ENCODE results near the gene GPR171. TPM values are rescaled to one million over a fixed set of nuclear protein-coding genes. Genes with fewer than 3 reads are reported as not detected.

GPR171 gene
- total RNA-seq, 2 experiments from 2014 or later, result 144 to 181 TPM

DNA sequence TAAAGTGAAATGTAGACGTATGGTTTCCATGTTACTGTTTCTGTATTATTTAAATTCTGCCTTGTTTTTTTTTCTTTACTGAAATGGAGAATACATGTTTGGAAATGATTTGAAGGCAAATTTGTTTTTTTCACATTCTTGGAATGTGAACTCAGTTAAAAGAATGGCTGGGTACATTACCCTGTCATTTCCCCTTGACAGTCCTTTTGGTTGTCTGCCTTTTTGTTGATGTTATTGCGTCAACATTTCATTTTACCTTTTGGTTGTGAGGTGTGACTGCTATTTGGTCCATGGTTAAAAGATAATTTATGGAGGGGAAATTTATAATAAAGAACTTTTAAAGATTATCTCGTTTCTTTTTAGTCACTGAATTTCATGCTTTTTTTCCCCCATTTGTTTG, 3.2 kb upstream of the GPR171 start:
- Mint-ChIP-seq H3K4me1 (peaks cover 74% of the 10 kb centered on the region), H3K27ac (peak overlapping the region; percentile 92), H3K4me3 (peak overlapping the region; percentile 58), H3K36me3 (ENCODE audit: low read depth) (peaks cover 30% of the 10 kb centered on the region), H3K9me3 (peaks cover 7% of the 10 kb centered on the region), H3K27me3 (no peaks in the 10 kb centered on the region)
- POLR2A ChIA-PET, result interaction anchor here (0.6 kb wide), 1 partner anchor 998 kb away, joined by 3 read pairs; no protein-coding TSS in a partner anchor
- CTCF ChIA-PET, result interaction anchor here (0.6 to 5.3 kb wide), 5 partner anchors 11 to 1195 kb away, joined by 3 to 24 read pairs (median 11); no protein-coding TSS in a partner anchor
- no peak for DNase-seq

DNA sequence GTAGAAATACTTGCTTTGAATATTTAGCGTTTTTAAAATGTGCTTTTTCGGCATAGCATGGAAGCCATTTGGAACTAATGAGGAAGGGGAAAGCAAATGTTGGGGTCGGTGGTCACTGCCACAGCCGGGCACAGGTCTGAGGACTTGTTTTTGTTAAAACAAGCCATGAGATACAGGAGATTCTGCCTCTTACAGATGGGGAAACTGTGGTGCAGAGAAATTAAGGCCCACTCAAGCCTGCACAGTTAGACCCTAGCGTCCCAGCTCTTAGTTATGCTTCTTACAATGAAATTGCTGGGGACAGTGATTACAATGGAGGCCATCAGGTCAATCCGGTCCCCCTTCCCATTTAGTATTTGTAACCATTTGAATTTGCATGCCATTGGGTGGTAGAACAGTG, 2.5 kb upstream of the GPR171 start:
- H3K36me3 Mint-ChIP-seq (ENCODE audit: low read depth), result peaks cover 36% of the 10 kb centered on the region
- peak overlapping the region; percentile 92 for H3K27ac Mint-ChIP-seq
- ChIA-PET CTCF (interaction anchor here (5.3 kb wide), 1 partner anchor 23 kb away, joined by 24 read pairs; no protein-coding TSS in a partner anchor), POLR2A (interaction anchor here (0.6 kb wide), 1 partner anchor 999 kb away, joined by 3 read pairs; no protein-coding TSS in a partner anchor)
- no peaks in the 10 kb centered on the region for H3K27me3 Mint-ChIP-seq
- H3K4me3 Mint-ChIP-seq, result peak overlapping the region; percentile 58
- DNase-seq, result no peak
- H3K9me3 Mint-ChIP-seq, result peaks cover 7% of the 10 kb centered on the region
- H3K4me1 Mint-ChIP-seq, result peaks cover 73% of the 10 kb centered on the region

DNA sequence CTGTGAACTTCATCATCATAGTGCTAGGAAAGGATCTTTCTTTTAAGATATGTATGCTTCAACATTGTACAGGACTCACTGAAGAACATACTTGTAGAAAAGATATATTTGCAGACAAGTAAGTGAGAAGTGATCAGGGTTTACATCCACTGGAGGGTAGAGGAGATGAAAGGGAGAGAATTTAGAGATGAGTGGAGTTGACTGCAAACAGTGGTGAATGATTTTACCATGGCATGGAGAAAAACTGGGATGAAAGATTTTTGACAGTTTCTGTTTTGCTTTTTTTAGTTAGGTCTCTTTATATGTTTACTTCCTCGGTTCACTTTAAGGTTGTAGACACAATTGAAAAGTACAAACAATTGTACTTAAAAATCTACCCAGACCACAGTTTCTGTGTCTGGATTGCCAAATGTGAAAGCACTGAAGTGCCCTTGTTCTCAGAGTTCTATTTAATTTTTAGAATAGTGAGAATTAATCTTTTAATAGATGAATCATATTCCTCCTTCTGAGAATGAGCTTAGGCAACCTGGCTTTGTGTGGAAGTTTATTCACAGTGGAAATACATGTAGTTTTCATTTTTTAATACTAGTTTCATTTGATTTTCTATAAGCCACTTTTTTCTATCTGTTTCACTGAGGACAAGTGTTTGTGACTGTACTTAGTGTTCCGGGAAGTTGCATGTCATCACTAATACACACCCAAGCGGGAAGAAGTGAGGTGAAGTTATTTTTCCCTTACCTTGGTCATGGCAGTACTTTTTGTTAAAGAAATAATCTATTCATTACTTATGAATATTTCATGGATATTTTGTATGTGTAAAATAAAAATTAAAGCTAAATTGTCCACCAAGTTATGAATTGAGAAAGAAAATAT, 1.8 kb upstream of the GPR171 start:
- H3K36me3 Mint-ChIP-seq (ENCODE audit: low read depth), result peaks cover 42% of the 10 kb centered on the region
- CTCF ChIA-PET, result interaction anchor here (5.3 kb wide), 1 partner anchor 24 kb away, joined by 24 read pairs; no protein-coding TSS in a partner anchor

DNA sequence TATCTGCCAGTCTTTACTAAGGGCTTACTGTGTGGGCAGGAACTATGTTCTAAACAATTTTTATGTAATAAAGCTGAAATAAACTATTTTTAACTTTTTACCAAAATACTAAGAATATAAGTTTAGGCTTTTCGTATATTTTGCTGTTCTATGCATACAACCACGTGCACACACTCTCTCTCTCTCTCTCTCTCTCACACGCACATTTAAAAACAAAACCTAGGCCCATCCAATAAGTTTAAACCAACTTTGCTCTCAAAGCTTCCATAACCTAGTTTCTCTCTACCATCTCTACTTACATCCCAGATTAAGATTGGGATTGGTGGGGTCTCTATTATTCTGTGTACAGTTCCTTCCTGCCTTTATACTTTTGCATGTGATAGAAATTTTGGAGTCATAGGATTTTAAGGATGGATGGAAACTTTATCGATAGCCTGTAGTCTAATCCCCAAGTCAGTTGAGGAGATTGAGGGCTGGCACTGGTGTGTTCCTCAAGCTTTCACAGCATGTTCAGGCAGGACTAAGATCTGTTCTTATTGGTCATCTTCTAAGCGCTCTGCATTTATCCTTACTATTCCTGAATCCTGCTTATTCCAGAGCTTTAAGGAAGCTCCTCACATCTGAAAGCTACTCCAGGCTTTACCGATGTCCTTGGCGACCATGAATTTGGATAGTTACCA, 1.8 kb downstream of the GPR171 start:
- ChIA-PET CTCF (interaction anchor here (0.9 to 3.2 kb wide), 9 partner anchors 9 to 275 kb away, joined by 3 to 12 read pairs (median 6); no protein-coding TSS in a partner anchor), POLR2A (interaction anchor here (1.1 kb wide), 1 partner anchor 30 kb away, joined by 4 read pairs; no protein-coding TSS in a partner anchor)
- Mint-ChIP-seq H3K4me1 (peaks cover 60% of the 10 kb centered on the region), H3K27ac (peak overlapping the region; percentile 94), H3K4me3 (peak overlapping the region; percentile 88), H3K9me3 (peaks cover 10% of the 10 kb centered on the region), H3K27me3 (no peaks in the 10 kb centered on the region), H3K36me3 (ENCODE audit: low read depth) (peaks cover 56% of the 10 kb centered on the region)
- DNase-seq, result no peak

More for the DNA sequence above, 1.8 kb upstream of the GPR171 start:
- Mint-ChIP-seq H3K27me3 (no peaks in the 10 kb centered on the region), H3K9me3 (peaks cover 7% of the 10 kb centered on the region), H3K4me3 (peak overlapping the region; percentile 58), H3K4me1 (peaks cover 70% of the 10 kb centered on the region), H3K27ac (peak overlapping the region; percentile 92)
- POLR2A ChIA-PET, result interaction anchor here (0.7 kb wide), 1 partner anchor 994 kb away, joined by 3 read pairs; no protein-coding TSS in a partner anchor
- no peak for DNase-seq

DNA sequence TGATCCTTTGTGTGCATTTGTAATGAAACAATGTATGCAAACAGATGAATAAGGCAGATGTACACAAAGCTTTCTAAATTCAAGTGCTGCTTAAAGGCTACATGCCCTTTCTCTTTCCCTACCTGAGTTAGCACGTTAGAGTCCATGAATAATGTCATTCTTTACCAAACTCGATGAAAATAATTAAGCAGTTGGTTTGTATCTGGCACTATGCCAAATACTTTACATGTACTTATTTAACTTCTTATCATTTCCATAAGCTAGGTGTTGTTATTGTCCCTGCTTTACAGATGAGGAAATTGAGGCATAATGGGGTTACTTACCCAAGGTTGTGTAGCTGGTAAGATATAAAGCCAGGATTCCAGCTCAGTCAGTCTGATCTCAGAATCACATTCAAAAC, 2.4 kb downstream of the GPR171 start:
- H3K36me3 Mint-ChIP-seq (ENCODE audit: low read depth), result peaks cover 62% of the 10 kb centered on the region
- CTCF ChIA-PET, result interaction anchor here (0.9 to 3.2 kb wide), 9 partner anchors 8 to 275 kb away, joined by 3 to 12 read pairs (median 5); no protein-coding TSS in a partner anchor

DNA sequence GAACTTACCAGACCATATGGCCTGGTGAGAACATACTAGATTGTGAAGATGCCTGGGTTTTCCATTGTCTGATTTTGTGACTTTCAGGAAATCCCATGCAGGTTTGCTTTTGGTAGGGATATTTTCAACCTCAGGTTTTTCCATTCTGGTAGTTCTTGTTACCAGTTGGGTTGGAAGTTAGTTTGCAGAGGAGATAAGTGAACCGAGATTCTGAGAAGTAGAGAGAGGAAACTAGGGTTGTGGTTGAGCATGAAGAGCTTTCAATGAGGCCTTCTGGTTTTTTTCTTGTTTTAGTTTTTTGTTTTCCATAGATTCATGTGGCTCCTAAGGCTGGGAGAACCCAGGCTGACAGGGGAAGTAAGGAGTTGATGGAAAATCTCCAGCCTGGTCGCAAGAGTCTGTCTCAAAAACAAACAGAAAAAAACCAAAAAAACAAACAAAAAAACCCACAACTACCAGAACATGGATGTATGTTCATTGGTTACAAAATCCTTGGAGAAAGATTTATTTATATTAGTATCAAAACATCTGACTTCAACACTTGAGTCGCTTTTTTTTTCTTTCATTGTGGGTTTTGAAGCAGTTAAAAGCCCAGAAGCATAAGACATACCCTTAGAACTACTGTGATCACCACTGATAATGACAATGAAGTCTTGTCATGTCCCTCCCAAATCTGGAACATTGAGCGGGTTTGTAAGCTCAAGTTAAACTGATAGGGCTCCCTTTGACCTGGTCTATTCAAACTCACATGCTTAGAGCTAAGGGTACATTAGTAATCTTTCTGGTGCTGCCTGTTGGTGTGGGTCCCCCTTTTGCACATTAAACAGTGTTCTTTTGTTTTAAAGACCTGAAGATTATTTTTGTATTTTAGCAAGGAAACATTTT, 3.2 kb downstream of the GPR171 start:
- no peak for DNase-seq
- CTCF ChIA-PET, result interaction anchor here (1.0 to 2.4 kb wide), 8 partner anchors 11 to 44 kb away, joined by 3 to 12 read pairs (median 4); no protein-coding TSS in a partner anchor
- H3K36me3 Mint-ChIP-seq (ENCODE audit: low read depth), result peaks cover 64% of the 10 kb centered on the region

More for the DNA sequence above, 2.4 kb downstream of the GPR171 start:
- DNase-seq, result no peak
- H3K27me3 Mint-ChIP-seq, result no peaks in the 10 kb centered on the region
- H3K27ac Mint-ChIP-seq, result peak overlapping the region; percentile 94
- peaks cover 10% of the 10 kb centered on the region for H3K9me3 Mint-ChIP-seq
- peaks cover 58% of the 10 kb centered on the region for H3K4me1 Mint-ChIP-seq
- H3K4me3 Mint-ChIP-seq, result peak overlapping the region; percentile 88
- POLR2A ChIA-PET, result interaction anchor here (1.1 kb wide), 1 partner anchor 29 kb away, joined by 4 read pairs; no protein-coding TSS in a partner anchor

DNA sequence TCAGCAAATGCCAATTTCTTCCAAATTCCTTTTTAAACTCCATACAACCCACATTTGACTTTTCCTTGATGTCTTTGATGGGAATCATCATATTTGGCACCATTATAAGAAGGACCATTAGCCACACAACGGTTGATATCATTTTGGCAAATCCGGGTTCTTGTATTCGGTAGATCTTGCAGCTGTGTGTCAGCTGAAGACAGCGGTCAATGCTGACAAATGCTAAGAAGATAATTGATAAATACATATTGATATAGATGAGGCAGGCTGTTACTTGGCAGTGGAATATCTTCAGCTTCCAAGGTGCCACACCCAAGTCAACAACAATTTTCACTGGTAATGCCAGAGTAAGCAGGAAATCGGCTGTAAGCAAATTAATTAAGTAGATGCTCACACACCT, 4.2 kb downstream of the GPR171 start:
- Mint-ChIP-seq H3K9me3 (peaks cover 15% of the 10 kb centered on the region), H3K4me3 (peak overlapping the region; percentile 88), H3K36me3 (ENCODE audit: low read depth) (peaks cover 72% of the 10 kb centered on the region), H3K27ac (peak overlapping the region; percentile 62), H3K27me3 (no peaks in the 10 kb centered on the region), H3K4me1 (peaks cover 40% of the 10 kb centered on the region)
- ChIA-PET POLR2A (interaction anchor here (0.6 kb wide), 1 partner anchor 27 kb away, joined by 3 read pairs; no protein-coding TSS in a partner anchor), CTCF (interaction anchor here (1.2 to 1.9 kb wide), 2 partner anchors 12 to 16 kb away, joined by 3 to 4 read pairs; no protein-coding TSS in a partner anchor)
- no peak for DNase-seq

More for the DNA sequence above, 3.2 kb downstream of the GPR171 start:
- H3K27ac Mint-ChIP-seq, result peak overlapping the region; percentile 94
- no peaks in the 10 kb centered on the region for H3K27me3 Mint-ChIP-seq
- peak overlapping the region; percentile 88 for H3K4me3 Mint-ChIP-seq
- peaks cover 50% of the 10 kb centered on the region for H3K4me1 Mint-ChIP-seq
- peaks cover 10% of the 10 kb centered on the region for H3K9me3 Mint-ChIP-seq
- POLR2A ChIA-PET, result interaction anchor here (1.1 kb wide), 1 partner anchor 28 kb away, joined by 4 read pairs; no protein-coding TSS in a partner anchor

DNA sequence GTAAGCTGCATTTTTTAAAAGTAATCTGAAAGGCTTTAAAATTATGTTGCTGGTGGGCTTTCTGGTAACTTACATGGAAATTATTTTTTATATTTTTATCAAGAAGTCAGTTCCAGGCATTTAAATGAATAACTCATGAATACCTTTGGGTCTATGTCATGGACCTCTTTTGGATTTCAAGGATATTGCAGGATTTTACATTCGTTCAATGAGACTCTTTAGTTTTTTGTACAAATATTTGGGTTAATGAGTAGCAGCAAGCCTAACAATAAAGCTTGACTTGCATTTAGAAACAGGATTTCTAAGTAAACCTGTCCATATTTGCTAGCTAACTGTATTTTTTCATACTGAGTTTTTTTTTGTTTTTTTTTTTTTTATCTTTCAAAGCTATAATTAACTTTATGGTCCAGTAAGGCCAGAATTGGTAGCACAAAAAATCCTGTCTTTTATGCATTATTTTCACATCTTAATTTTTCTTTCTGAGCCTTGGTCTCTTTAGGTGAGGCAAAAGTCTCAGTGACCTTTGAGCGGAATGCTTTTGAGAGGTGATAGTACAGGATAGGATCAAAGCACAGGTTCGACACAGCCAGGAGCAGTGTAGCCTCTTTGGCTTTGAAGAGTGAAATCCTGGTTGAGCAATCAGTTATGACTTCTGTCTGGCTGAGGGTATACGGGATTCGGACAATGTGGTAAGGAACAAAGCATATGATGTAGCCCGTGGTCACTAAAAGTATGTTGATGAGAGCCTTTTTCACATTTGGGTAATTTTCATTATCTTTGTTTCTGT, 4.8 kb downstream of the GPR171 start:
- Mint-ChIP-seq H3K36me3 (ENCODE audit: low read depth) (peaks cover 77% of the 10 kb centered on the region), H3K4me3 (no peak overlapping the region), H3K9me3 (peaks cover 18% of the 10 kb centered on the region), H3K27ac (no peak overlapping the region), H3K4me1 (peaks cover 39% of the 10 kb centered on the region), H3K27me3 (no peaks in the 10 kb centered on the region)
- ChIA-PET CTCF (interaction anchor here (1.7 to 3.6 kb wide), 4 partner anchors 12 to 30 kb away, joined by 3 to 13 read pairs (median 6); no protein-coding TSS in a partner anchor), POLR2A (interaction anchor here (0.6 kb wide), 2 partner anchors 27 to 106 kb away, joined by 3 read pairs; no protein-coding TSS in a partner anchor)
- no peak for DNase-seq

DNA sequence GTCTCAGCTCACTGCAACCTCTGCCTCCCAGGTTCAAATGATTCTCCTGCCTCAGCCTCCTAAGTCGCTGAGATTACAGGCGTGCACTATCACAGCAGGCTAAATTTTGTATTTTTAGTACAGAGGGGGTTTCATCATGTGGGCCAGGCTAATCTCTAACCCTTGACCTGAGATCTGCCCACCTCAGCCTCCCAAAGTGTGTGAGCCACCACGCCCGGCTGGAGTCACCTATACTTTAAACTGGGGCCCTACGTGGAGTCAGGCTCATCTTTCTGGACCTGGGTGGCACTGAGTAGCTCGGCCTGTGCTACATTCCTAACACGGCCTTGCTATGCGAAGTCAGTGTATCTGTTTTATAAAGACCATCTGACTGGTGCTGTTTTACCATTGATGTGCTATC, 5.8 kb downstream of the GPR171 start:
- H3K36me3 Mint-ChIP-seq (ENCODE audit: low read depth), result peaks cover 76% of the 10 kb centered on the region
- H3K4me1 Mint-ChIP-seq, result peaks cover 41% of the 10 kb centered on the region
- ChIA-PET POLR2A (no interaction called here), CTCF (interaction anchor here (1.7 to 3.6 kb wide), 3 partner anchors 11 to 31 kb away, joined by 3 to 13 read pairs (median 7); no protein-coding TSS in a partner anchor)
- no peak for DNase-seq
- peaks cover 26% of the 10 kb centered on the region for H3K9me3 Mint-ChIP-seq
- H3K27me3 Mint-ChIP-seq, result no peaks in the 10 kb centered on the region
- H3K4me3 Mint-ChIP-seq, result no peak overlapping the region
- no peak overlapping the region for H3K27ac Mint-ChIP-seq

DNA sequence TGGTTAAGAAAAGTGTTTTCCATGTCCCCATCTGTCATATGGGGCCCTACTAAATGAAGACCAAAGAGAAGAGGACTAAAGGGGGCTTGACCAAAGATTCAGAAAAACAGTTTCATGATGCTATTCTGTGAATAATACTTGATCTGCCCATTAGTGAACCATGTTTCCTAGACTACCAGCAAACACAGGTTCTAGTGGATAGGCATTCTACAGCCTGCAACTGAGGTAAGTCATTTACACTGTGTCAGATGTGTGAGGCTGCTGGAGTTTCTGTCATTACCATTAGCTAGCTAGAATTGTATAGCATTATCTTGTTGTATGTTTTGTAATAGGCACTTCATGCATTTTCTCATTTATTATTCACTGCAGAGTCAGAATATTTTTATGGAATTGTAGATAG, 6.6 kb downstream of the GPR171 start:
- Mint-ChIP-seq H3K27ac (no peak overlapping the region), H3K36me3 (ENCODE audit: low read depth) (peaks cover 69% of the 10 kb centered on the region), H3K4me3 (no peak overlapping the region), H3K9me3 (peaks cover 26% of the 10 kb centered on the region), H3K27me3 (no peaks in the 10 kb centered on the region), H3K4me1 (peaks cover 42% of the 10 kb centered on the region)
- no peak for DNase-seq
- ChIA-PET CTCF (interaction anchor here (0.9 to 3.6 kb wide), 6 partner anchors 10 to 111 kb away, joined by 3 to 13 read pairs (median 5); no protein-coding TSS in a partner anchor), POLR2A (no interaction called here)

DNA sequence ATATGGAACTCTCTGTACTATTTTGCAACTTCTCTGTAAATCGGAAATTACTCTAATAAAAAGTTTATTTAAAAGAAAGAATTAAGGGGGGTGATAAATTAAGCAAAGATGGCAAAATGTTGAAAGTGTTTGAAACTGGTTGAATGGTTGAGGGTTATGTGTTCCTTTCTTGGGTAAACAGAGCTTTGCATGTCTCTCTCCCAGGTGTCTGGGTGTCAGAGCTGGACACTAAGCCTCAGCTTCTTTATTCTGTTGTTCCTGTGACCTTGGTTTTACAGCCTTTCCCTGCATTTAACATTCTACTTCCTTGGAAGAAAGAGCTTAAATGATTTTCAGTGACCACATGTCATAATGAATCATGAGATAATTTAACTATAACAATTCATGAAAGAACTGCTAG, 7.2 kb downstream of the GPR171 start:
- no peak for DNase-seq
- Mint-ChIP-seq H3K27ac (peak overlapping the region; percentile 36), H3K27me3 (no peaks in the 10 kb centered on the region), H3K36me3 (ENCODE audit: low read depth) (peaks cover 68% of the 10 kb centered on the region), H3K4me3 (no peak overlapping the region), H3K9me3 (peaks cover 29% of the 10 kb centered on the region), H3K4me1 (peaks cover 44% of the 10 kb centered on the region)
- ChIA-PET POLR2A (no interaction called here), CTCF (interaction anchor here (0.9 to 3.6 kb wide), 7 partner anchors 9 to 111 kb away, joined by 3 to 13 read pairs (median 4); no protein-coding TSS in a partner anchor)
